Gastroesophageal sphincter (tissue), 3 donors: ENCODE results near the gene ACO1.

ENCODE experiments used
- CTCF ChIP-seq, 4 experiments: fragments of 200-600 bp in 2 of 4; fragments of 450-650 bp in 2 of 4; sonication (generic) in 1 of 4; IDR thresholded peaks; one replicate each; pipeline ENCODE4 v1.5.1; 2017 to 2019; ENCODE audit warnings: antibody characterized with exemption in 4 of 4, mild to moderate bottlenecking in 2 of 4, moderate library complexity in 2 of 4
- POLR2AphosphoS5 ChIP-seq: sonication (generic); formaldehyde crosslinking; IDR thresholded peaks from one replicate; pipeline ENCODE4 v1.6.1; 2017; ENCODE audit warnings: antibody characterized with exemption

GRCh38 chr9:32394381-32395049 lies 10.1 kb downstream of the ACO1 start:
- no peak for TF ChIP-seq CTCF (IDR thresholded peaks at IDR 0.05)
- TF ChIP-seq POLR2AphosphoS5: no peak
